GM19438 (cell line): Measurements from ENCODE around the gene MITF.

ENCODE experiments used
- ATAC-seq: cut with Tn5 transposase; IDR thresholded peaks from one replicate; pipeline ENCODE4 v1.9.1; 2021; ENCODE audit warnings: low read depth; ENCODE audit not compliant: unreplicated experiment

Gene MITF

DNA sequence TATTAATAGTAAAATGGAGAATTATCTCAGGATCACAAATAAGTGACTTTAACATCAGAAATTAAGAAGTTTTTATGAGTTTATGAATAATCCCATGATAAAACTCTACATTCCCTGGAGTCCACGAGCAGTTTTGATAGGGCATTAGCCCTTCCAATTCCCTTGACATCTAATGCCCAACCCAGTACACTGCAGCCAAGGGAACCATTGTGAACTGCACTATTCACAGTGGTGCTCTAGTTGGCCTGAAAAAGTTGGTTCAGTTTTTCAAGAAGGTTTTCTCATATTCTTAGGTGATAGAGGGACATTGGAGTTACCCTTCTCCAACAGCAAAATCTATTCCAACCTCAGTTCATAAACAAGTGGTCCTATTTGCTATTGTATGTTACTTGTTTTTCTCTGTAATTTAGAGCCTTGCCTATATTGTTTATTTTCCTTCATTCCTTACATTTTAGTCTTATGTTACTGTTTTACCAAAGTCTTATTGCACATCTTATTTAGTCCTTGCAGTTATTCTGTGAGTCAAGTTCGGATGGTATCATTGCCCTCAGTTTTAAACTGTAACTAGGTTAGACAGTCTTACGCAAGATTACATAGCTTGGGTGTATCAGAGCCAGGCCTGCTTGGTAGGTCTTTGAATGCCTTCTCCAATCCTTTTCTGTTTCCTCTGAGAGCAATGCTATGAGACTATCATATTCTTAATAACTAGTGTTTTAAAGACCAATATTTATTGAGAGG, 202.3 kb downstream of the MITF start:
- no peak for ATAC-seq

DNA sequence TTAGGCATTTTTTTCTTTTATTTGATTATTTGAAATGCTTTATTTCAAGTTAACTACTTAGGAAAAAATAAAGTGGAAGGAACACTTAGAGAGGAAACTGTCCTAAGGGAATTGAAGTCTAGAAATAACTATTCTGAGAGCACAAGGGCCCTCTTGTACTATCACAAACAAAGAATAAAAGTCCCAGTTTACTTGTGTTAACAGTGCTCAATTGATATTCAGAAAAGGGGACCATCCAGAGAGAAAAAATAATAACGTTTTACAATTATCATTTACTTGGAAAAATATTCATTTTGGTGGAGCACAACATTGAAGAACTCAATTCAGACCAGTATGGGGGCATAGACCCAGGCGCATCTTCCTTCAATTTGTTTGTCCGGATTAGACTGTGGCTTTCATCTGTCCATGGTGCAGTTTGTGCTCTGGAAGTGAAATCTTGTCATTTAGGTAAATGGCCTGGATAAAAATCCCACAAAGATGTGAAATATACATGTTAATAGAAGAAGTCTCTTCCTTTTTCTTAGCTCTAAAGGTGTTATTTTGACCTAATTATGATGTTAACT, 205.7 kb downstream of the MITF start:
- no peak for ATAC-seq

DNA sequence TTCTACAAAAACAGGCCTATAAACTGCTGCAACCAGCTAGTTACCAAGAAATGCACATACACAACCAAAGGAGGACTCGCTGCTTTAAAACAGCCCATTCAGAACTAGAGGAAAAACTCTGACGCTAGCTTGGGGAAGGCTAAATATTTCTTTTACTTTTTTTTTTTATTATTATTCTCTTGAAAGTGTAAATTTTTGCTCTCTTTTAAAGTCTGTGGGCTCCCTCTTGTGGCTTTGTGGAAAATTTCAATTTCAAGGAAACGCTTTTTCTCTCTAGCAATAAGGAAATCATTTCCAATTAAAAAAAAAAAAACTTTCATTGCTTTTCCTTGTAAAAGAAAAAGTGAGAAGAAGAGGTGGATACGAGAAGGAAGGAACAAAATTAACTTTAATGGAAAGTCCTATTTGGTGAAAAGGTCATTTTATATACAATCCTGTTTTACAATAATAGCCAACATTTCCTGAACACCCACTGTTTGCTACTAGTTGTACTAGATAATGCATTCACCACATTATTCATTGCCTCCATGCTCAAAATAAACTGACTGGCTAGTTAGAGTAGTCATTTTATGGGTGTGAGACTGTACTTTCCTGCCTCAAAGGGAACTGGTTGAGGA, 209.1 kb downstream of the MITF start:
- no peak for ATAC-seq

DNA sequence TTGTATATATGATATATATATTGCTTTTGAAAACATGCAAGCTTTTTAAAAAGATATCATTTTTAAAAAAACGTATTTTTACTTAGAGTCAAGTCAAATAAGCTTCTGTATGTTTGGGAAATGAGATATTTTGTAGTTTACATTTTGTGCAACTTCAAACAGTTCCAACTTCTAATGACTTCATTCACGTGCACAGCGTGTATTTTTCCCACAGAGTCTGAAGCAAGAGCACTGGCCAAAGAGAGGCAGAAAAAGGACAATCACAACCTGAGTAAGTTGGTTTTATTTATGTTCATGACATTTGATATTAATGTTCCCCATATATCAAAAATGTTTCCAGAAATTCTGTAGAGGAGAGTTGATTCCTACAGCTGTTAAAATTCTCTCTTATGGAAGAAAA, 212.4 kb downstream of the MITF start:
- ATAC-seq: no peak

DNA sequence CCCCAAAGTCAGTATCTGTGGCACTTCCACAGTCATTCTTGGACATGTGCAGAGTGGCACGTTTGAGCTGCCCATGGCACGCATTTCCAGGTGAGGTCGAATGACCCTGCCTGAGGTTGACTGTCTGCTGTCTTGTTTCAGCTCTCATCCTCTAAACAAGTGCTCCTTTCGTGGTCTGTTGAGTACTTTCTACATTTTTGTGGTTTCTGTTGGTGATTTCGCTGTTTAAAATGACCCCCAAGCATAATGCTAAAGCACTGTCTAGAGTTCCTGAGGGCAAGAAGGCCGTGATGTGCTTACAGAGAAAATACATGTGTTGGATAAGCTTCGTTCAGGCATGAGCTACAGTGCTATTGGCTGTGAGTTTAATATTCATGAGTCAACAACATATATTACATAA, 220.3 kb downstream of the MITF start:
- no peak for ATAC-seq

DNA sequence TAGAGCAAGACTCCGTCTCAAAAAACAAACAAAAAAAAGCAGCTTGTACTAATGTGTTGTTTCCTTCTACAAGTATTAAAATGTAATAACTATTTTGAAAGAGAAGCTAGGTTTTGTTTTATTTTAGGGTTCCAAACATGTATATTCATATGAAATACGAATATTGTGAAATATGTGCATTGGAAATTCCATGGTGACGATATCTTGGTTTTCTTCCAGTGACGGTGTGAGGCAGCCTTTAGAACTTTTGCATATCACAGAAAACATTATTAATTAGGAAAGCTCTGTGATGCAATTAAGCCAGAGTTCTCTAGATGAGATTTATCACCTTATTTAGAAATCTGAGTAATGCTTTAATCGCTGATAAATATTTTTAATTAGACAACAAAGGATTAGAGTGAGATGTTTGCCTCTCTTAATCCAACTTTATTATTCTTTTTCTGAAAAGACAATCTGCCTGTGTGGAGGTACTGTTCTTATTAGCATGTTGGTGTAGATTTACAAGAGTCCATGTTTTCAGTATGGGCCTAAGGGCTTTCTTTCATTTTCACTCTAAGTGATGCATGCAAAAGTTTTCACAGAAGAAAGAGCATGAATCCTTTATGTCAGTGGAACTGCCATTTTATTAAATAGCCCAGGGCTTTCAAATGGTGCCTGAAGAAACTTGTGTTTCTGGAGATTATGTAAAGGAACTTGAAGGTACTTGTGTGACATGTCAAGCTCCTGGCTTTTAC, 222.6 kb downstream of the MITF start:
- ATAC-seq: no peak

DNA sequence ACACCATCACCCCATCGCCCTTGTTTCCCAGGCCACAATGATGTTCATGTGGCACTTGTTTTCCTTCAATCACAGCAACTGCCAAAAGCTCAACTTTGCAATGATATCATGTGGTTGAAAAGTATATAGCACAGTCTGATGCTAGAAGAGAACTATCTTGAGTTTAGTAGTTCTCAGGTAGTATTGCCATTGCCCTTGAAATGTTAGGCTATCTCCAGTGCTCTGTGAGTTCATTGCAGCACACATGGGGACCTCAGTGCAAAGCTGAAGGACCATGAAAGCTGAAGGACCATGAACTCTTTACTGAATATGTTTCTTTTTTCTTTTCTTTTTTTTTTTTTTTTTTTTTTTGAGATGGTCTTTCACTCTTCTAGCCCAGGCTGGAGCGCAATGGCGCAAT, 224.4 kb downstream of the MITF start:
- no peak for ATAC-seq

DNA sequence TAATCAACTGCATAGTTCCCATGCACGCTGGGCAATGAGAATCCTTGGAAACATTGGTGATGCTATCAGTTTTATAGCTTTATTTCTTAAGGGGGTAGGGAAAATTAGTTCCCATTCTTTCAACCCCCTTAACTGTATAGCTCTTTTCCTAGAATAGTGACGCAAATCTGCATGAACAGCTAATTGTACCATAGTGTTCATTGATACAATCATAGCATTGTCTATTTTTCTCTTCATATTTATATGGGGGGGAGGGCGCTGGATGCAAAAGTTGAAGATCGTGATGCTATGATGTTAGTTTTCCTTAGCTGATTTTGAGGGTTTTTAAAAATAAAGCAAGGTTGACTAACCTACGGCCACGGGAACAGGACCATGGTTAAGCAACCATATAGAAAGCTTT, 227.9 kb downstream of the MITF start:
- no peak for ATAC-seq

DNA sequence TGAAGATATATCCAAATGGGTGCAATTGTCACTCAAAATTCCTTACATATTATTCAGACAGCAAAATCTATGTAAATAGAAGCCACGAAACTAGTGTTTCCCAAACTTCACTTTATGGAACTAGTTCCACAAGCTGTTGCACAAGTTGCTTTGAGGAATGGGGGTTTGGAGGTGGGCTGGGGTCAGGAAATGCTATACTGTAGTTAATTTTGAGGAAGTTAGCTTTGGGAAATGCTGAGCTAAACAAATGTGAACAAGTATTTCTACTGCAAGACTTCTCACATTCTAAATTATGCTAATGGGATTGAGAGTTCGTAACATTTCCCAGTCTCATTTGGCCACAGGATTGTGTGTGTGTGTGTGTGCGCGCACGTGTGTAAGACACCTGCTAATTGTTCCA, 231.6 kb downstream of the MITF start:
- no peak for ATAC-seq

DNA sequence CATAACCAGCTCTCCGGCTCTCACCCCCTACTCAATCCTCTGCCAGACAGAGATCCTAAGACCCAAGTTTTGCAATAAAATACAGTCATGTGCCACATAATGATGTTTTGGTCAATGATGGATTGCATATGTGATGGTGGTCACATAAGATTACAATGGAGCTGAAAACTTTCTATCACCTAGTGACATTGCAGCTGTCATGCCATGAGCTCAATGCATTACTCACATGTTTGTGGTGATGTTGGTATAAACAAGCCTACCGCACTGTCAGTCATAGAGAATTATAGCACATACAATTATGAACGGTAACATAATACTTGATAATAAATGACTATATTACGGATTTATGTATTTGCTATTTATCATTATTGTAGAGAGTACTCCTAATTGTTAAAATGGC, 233.4 kb downstream of the MITF start:
- no peak for ATAC-seq

DNA sequence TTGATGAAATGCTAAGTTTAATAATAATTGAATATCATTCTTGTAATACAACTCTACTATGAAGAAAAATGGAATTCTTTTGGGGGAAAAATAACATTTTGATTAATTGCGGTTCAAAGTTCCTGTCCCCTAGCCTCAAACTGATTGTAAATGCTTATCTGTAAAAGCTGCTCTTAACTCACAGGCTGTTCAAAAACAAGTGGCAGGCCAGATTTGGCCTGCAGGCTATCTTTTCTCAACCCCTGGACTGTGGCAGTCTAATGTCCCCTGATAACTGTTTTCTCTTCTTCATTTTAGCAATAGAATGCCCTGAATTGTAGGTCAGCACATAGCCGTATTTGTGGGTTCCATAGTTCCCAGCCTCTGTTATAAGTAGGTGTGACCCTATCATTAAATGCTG, 236.8 kb downstream of the MITF start:
- no peak for ATAC-seq

DNA sequence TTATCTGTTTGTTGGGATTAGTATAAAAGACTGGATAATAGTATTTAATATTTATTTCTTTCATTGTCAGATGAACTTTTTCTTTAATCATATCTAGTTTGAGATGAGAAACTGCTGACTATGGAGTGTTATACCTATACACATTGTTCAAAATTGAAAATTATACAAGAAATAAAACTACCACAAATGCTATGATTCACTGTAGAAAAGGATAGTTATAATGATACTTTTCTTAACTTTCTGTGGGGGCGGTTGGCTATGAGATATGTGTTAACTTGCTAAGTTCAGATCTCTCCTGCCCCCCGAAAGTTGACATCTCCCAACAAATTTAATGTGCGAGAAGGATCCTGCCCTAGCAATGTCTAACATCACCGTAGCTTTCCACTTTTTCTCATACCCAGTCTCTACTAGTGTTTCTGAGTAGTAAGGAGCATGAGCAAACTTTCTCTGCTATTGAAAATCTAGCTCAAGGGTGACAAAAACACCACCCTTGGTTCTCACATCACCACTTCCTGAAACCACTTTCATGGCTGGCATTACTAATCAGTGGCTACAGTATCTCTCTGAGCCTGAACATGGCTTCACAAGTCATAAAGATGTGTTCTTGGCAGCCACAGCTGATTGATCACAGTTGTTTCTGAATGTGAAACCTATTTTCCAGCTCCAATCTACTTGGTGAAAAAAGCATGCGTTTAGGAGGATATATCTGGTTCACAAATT, 244.4 kb downstream of the MITF start:
- no peak for ATAC-seq

DNA sequence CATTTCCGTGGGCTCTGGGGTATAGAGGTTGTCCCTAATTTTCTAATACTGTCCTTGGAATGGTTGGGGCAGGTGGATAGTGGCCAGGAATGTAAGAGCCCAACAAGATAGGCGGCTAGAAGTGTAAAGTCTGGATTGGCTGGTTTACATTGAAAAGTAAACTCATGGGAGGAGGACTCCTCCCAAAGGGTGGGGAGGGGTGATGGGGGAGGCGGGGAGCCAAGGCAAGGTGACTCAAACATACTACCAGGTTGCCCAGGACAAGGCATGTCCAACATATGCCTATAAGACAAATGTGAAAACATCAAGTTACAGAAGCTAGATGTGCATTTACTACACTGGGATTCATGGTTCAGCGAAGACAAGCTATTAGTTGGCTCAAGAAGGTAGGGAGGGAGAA, 246.0 kb downstream of the MITF start:
- no peak for ATAC-seq

DNA sequence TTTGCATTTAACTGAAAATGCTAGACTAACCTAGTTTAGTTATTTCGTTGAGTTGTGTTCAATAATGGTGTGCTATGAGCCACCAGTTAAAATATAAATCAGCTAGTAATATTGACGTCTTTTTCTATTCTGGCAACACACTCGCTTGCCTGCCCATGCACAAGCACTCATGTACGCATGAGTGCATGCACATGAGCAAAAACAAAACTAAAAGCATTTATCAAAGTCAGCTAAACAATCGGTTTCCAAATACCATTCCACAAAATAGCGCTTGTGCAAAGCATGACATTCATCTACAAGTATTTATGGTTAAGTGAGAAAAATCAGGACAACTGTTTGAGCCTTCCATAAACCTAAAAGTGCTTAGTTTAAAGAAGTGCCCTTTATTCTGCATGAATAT, 247.2 kb downstream of the MITF start:
- ATAC-seq: no peak

DNA sequence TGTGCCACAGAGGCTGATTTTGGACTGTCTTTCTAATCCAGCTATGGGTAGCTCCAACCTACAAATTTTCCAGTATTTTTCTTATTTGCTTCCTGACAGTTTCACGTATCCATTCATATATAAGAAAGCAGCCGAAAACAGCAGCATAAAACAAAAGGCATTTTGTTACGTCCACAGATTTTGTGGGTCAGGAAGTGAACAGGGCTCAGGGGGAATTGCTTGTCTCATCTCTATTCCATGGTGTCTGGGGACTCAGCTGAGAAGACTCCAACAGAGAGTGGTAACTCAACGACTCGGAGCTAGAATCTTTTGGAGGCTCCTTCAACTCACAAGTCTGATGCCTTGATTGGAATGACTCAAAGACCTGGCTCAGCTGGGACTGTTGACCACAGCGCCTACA, 248.6 kb downstream of the MITF start:
- ATAC-seq: no peak

DNA sequence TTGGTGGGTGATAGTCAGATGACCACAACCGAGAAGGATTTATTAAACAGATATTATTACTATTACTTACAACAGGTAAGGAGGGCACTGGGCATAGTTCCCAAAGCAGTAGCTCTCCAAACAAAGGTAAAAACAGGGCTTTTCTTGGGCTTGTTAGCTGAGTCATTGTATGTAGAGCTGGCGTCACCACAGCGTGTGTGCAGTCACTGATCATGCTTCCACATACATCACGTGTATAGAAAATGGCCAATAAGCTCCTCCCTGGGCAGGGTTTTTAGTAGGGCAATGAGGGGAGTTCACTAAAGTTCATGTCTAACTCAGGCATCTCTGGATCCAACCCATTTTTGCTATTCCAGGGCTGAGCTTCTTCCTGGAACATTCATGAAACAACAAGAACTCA, 254.5 kb downstream of the MITF start:
- ATAC-seq: no peak

DNA sequence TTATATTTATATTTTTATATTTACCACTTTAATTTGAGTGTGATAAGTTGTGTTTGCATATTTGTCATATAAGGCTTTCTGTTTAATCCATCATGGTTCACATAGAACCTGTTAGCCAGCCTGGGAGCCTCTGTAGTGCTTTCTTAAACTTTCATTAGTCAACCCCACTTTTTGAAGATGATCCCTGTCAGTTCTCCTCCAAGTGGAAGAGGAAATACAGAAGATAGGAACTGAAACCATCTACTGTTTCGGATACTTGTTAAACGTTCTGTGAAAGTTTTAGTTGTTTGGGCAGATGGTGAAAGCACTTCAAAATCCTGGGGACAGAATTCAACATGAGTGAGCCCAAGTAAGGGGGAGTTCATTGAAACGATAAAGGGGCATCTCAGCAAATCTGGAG, 255.7 kb downstream of the MITF start:
- no peak for ATAC-seq

DNA sequence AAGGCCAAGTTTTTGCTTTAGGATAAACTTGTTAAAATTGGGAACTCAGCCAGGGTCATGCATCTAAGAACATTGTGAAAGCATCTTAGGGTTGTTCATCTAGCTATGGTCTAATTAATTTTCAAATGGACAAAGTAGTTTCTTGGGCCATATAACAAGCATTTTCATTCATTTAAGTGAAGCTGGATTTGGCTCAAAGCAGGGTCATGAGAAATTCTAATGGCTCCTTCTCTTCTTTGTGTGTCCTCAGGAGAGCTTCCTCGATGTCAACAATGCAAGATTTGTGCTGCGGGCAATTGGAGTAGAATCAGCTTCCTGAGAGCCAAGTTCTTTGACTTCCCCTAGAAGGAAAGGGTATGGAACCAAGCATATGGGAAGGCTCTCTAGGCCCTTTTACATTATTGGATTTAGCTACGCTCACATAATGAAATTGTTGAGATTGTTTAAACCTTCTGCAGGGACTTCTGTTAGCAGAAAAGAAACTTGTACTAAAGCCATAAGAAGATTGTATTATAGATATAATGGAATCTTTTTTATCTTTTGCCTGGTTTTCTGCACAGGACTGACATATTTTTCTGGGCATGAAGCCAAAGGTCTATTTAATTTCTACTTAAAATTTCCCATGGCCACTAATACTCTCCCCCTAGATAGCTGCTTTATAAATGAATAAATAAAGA, 258.5 kb downstream of the MITF start:
- no peak for ATAC-seq

DNA sequence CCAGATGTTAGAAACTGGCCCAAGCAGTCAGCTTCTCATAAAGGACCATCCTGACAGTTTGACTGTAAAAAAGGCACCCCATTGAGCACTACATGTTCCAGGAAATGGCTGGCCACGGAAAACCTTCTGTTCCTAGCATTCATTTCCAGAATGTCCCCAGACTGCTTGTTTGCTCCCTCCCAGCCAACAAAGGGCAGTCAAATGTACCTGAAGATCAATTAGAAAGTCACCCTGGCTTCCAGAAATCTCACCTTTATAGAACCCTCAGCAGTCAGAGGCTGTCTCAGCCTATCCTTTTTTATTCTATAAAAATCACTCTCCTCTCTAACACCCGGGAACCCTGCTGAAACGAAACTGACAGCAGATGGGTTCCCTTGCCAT, 259.5 kb downstream of the MITF start:
- ATAC-seq: no peak
